ENCODE results near the gene TP73.

Gene TP73

DNA sequence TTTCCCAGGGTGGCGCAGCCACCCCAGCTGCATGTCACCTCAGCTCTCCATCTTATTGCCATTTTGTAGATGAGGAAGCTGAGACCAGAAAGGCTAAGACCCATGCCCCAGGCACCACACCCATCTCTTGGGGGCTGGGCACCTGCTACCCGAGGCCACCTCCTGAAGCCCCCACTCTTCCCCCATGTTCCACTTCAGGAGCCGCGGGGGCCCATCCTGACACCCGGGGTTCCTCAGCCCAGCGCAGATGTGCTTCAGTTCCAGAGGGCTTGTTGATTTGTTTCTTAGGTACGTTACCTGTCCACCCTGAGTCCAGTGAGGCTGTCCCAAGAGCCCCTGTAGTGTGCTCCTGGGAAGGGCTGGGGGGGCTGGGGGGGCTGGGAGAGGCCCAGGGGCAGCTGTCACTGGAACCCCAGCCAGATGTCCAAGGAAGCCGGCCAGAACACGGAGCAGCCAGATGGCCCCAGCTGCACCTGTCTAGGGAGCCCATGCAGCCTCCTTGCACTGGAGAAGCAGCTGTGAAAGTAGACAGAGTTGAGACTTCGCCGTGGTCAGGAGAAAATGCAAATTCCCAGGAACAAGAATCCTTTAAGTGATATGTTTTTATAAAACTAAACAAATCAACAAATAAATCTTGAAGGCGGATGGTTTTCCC lies 82.8 kb downstream of the TP73 start:
- no peaks in the 10 kb centered on the region for H3K79me2 ChIP-seq (ENCODE audit: low read length)
- H3K27me3 ChIP-seq (ENCODE audit: low read depth, low read length), result no peaks in the 10 kb centered on the region
- no peak overlapping the region for H2AFZ ChIP-seq (ENCODE audit: low read depth, low read length)
- H3K4me3 ChIP-seq (ENCODE audit: low read length), result no peak overlapping the region
- H4K20me1 ChIP-seq (ENCODE audit: insufficient read depth, low read length), result no peaks in the 10 kb centered on the region
- H3K36me3 ChIP-seq (replicated peaks; ENCODE audit: low read depth, low read length), result no peaks in the 10 kb centered on the region
- peaks cover 8% of the 10 kb centered on the region for H3K4me1 ChIP-seq (ENCODE audit: low read length)
- H3K9me3 ChIP-seq (ENCODE audit: insufficient read depth, low read length), result no peaks in the 10 kb centered on the region
- H3K4me2 ChIP-seq (ENCODE audit: low read length), result no peak overlapping the region
- TF ChIP-seq, protein P1, sequence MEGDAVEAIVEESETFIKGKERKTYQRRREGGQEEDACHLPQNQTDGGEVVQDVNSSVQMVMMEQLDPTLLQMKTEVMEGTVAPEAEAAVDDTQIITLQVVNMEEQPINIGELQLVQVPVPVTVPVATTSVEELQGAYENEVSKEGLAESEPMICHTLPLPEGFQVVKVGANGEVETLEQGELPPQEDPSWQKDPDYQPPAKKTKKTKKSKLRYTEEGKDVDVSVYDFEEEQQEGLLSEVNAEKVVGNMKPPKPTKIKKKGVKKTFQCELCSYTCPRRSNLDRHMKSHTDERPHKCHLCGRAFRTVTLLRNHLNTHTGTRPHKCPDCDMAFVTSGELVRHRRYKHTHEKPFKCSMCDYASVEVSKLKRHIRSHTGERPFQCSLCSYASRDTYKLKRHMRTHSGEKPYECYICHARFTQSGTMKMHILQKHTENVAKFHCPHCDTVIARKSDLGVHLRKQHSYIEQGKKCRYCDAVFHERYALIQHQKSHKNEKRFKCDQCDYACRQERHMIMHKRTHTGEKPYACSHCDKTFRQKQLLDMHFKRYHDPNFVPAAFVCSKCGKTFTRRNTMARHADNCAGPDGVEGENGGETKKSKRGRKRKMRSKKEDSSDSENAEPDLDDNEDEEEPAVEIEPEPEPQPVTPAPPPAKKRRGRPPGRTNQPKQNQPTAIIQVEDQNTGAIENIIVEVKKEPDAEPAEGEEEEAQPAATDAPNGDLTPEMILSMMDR (IDR thresholded peaks at IDR 0.05; ENCODE audit: low read depth, low read length), result no peak
- no peak for TF ChIP-seq EZH2phosphoT487 (IDR thresholded peaks at IDR 0.05; ENCODE audit: low read depth)
- H3K9ac ChIP-seq (ENCODE audit: low read length), result no peak overlapping the region
- H3K27ac ChIP-seq (ENCODE audit: low read length), result no peak overlapping the region

DNA sequence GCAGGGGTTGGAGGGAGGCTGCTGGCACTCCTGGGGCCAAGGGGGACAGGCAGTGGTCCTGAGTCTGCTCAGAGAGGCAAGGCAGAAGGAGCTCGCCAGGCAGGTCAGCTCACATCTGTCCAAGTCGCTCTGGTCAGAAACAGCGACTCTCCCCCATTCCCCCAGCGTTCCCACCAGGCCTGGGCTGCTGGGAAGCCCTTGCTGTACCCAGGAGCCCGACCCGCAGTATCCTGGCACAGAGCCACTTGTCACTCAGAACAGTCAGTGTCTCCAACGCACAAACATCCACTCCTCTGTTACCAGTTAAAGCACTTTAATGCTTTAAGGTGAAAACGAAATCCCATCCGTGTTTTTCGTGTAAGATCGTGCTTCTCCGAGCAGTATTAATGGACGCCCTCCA lies 83.4 kb downstream of the TP73 start:
- Histone ChIP-seq H3K9me3 (ENCODE audit: insufficient read depth, low read length) (no peaks in the 10 kb centered on the region), H3K9ac (ENCODE audit: low read length) (no peak overlapping the region), H4K20me1 (ENCODE audit: insufficient read depth, low read length) (no peaks in the 10 kb centered on the region), H3K27ac (ENCODE audit: low read length) (no peak overlapping the region), H3K27me3 (ENCODE audit: low read depth, low read length) (no peaks in the 10 kb centered on the region), H3K79me2 (ENCODE audit: low read length) (no peaks in the 10 kb centered on the region), H3K4me1 (ENCODE audit: low read length) (peaks cover 8% of the 10 kb centered on the region), H3K4me3 (ENCODE audit: low read length) (no peak overlapping the region), H3K36me3 (replicated peaks; ENCODE audit: low read depth, low read length) (no peaks in the 10 kb centered on the region), H2AFZ (ENCODE audit: low read depth, low read length) (no peak overlapping the region), H3K4me2 (ENCODE audit: low read length) (no peak overlapping the region)
- TF ChIP-seq EZH2phosphoT487 (IDR thresholded peaks at IDR 0.05; ENCODE audit: low read depth), result no peak
- TF ChIP-seq, protein P1 (IDR thresholded peaks at IDR 0.05; ENCODE audit: low read depth, low read length), result no peak

DNA sequence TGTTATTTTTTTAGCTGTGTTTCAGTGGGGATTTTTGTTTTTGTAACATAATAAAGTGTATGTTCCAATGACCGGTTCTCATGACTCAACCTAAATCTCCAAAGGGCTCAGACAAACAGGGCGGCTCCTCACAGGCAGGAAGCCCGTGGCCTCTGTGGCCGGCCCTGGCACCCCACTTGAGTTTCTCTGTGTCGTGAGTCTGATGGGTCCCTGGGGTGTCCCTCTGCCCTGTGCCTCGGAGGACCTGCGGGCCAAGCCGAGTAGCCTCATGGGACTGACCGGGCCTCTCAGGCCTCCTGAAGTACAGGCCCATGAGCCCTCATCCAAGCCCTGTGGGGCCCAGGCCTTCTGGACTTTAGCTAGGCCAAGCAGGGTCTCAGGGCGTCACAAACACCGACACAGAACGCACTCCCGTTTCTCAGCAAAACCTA lies 83.8 kb downstream of the TP73 start:
- Histone ChIP-seq H3K4me2 (ENCODE audit: low read length) (no peak overlapping the region), H3K4me1 (ENCODE audit: low read length) (peaks cover 8% of the 10 kb centered on the region), H3K9ac (ENCODE audit: low read length) (no peak overlapping the region), H3K27ac (ENCODE audit: low read length) (no peak overlapping the region), H4K20me1 (ENCODE audit: insufficient read depth, low read length) (no peaks in the 10 kb centered on the region), H3K27me3 (ENCODE audit: low read depth, low read length) (no peaks in the 10 kb centered on the region), H2AFZ (ENCODE audit: low read depth, low read length) (no peak overlapping the region), H3K9me3 (ENCODE audit: insufficient read depth, low read length) (no peaks in the 10 kb centered on the region), H3K36me3 (replicated peaks; ENCODE audit: low read depth, low read length) (no peaks in the 10 kb centered on the region), H3K4me3 (ENCODE audit: low read length) (no peak overlapping the region), H3K79me2 (ENCODE audit: low read length) (no peaks in the 10 kb centered on the region)
- TF ChIP-seq EZH2phosphoT487 (IDR thresholded peaks at IDR 0.05; ENCODE audit: low read depth), result no peak
- TF ChIP-seq, protein P1 (IDR thresholded peaks at IDR 0.05; ENCODE audit: low read depth, low read length), result no peak

DNA sequence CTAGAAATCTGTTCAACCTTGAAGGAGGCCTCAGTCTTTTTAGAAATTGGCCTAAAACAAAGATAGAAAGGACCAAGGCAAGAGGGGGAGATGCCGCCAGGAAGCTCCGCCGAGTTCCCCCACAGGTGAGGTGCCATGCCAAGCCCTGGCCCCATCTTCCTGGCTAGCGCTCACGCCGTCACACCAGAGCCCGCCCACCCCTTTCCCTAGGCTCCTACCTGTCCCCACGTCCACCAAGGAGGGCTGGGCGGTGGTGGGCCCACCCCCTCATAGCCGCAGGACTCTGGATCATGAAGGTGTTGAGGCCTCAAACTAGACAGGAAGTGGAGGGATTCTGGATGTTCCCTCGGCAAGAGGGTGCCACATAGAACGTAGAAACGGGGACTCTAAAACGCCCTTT lies 84.4 kb downstream of the TP73 start:
- TF ChIP-seq, protein P1 (IDR thresholded peaks at IDR 0.05; ENCODE audit: low read depth, low read length), result no peak
- no peak for TF ChIP-seq EZH2phosphoT487 (IDR thresholded peaks at IDR 0.05; ENCODE audit: low read depth)
- H3K27ac ChIP-seq (ENCODE audit: low read length), result no peak overlapping the region
- H3K27me3 ChIP-seq (ENCODE audit: low read depth, low read length), result no peaks in the 10 kb centered on the region
- no peaks in the 10 kb centered on the region for H3K79me2 ChIP-seq (ENCODE audit: low read length)
- H2AFZ ChIP-seq (ENCODE audit: low read depth, low read length), result no peak overlapping the region
- H3K4me2 ChIP-seq (ENCODE audit: low read length), result no peak overlapping the region
- H3K4me3 ChIP-seq (ENCODE audit: low read length), result no peak overlapping the region
- H3K36me3 ChIP-seq (replicated peaks; ENCODE audit: low read depth, low read length), result no peaks in the 10 kb centered on the region
- peaks cover 8% of the 10 kb centered on the region for H3K4me1 ChIP-seq (ENCODE audit: low read length)
- H3K9ac ChIP-seq (ENCODE audit: low read length), result no peak overlapping the region
- H3K9me3 ChIP-seq (ENCODE audit: insufficient read depth, low read length), result no peaks in the 10 kb centered on the region
- H4K20me1 ChIP-seq (ENCODE audit: insufficient read depth, low read length), result no peaks in the 10 kb centered on the region
